Thoracic aorta (tissue), 2 donors: ENCODE results near the gene TNFRSF14. TPM values are rescaled to one million over a fixed set of nuclear protein-coding genes. Genes with fewer than 3 reads are reported as not detected.

Experiments
- ATAC-seq: fragments of 150-250 bp; one replicate; pipeline ENCODE4 v1.8.0; 2017; ENCODE audit warnings: low read depth; ENCODE audit not compliant: insufficient number of reproducible peaks, low FRiP score
- DNase-seq: peaks from one replicate; pipeline ENCODE4 v3.0.0-alpha.2; 2020; ENCODE audit warnings: low spot score
- H3K27ac ChIP-seq, 2 donors: fragments of 200-600 bp; sonication (generic); 1 replicate in 1 of 2; 2 replicates in 1 of 2; pipeline ENCODE4 v1.5.1; 2016; ENCODE audit warnings: mild to moderate bottlenecking in 2 of 2, moderate library complexity in 2 of 2
- H3K27me3 ChIP-seq: fragments of 200-600 bp; sonication (generic); replicated peaks from 2 replicates; pipeline ENCODE4 v1.6.0; 2016; ENCODE audit warnings: mild to moderate bottlenecking; ENCODE audit not compliant: insufficient read depth
- H3K36me3 ChIP-seq: fragments of 200-600 bp; sonication (generic); one replicate; pipeline ENCODE4 v1.5.1; 2016
- H3K4me1 ChIP-seq, 2 donors: fragments of 200-600 bp; sonication (generic); 1 replicate in 1 of 2; 2 replicates in 1 of 2; pipeline versions ENCODE4 v1.5.1 to v1.6.0; 2016; ENCODE audit warnings: low read depth in 2 of 2, mild to moderate bottlenecking in 1 of 2; ENCODE audit not compliant: control insufficient read depth in 1 of 2
- H3K4me3 ChIP-seq: fragments of 200-600 bp; sonication (generic); 2 replicates; pipeline ENCODE4 v1.5.1; 2016; ENCODE audit warnings: mild to moderate bottlenecking
- H3K9me3 ChIP-seq: fragments of 200-600 bp; sonication (generic); 2 replicates; pipeline ENCODE4 v1.5.1; 2016
- CTCF ChIP-seq: fragments of 200-600 bp; sonication (generic); IDR thresholded peaks from one replicate; pipeline ENCODE4 v1.5.1; 2019; ENCODE audit warnings: antibody characterized with exemption
- total RNA-seq, 2 donors: library from RNA; depleted of rRNA; stranded (reverse); fragments of >200 nt; gene quantifications; one replicate each; pipeline versions ENCODE4 v1.1.0 to v1.2.3, GENCODE V29; 2016

Gene TNFRSF14
- total RNA-seq, 2 donors from 2014 or later: 29.6 to 55.6 TPM

GRCh38 chr1:2589431-2590232 lies 33.5 kb downstream of the TNFRSF14 start:
- Histone ChIP-seq H3K4me1 (peaks cover 4 to 20% of the 10 kb centered on the region in 2 donors), H3K27me3 (no peaks in the 10 kb centered on the region), H3K9me3 (no peaks in the 10 kb centered on the region), H3K36me3 (no peaks in the 10 kb centered on the region), H3K4me3 (no peak overlapping the region), H3K27ac (no peak overlapping the region)
- ATAC-seq (no peak), DNase-seq (no peak)
- no peak for TF ChIP-seq CTCF

GRCh38 chr1:2590233-2591141 lies 34.3 kb downstream of the TNFRSF14 start:
- DNase-seq: no peak
- H3K27me3 ChIP-seq: no peaks in the 10 kb centered on the region
- H3K4me3 ChIP-seq: no peak overlapping the region
- no peak for TF ChIP-seq CTCF
- peaks cover 4 to 12% of the 10 kb centered on the region in 2 donors for H3K4me1 ChIP-seq
- no peak for ATAC-seq
- no peaks in the 10 kb centered on the region for H3K36me3 ChIP-seq
- no peak overlapping the region for H3K27ac ChIP-seq
- H3K9me3 ChIP-seq: no peaks in the 10 kb centered on the region

- no peaks in the 10 kb centered on the region for H3K36me3 ChIP-seq
- no peak for TF ChIP-seq CTCF
- H3K27ac ChIP-seq: no peak overlapping the region
- H3K9me3 ChIP-seq: no peaks in the 10 kb centered on the region
- ATAC-seq (no peak), DNase-seq (no peak)
- no peak overlapping the region for H3K4me3 ChIP-seq
- no peaks in the 10 kb centered on the region for H3K27me3 ChIP-seq
- peaks cover 4 to 10% of the 10 kb centered on the region in 2 donors for H3K4me1 ChIP-seq
These were observed 35.0 kb downstream of the TNFRSF14 start for GRCh38 chr1:2591233-2591580.

GRCh38 chr1:2591581-2592261 lies 35.5 kb downstream of the TNFRSF14 start:
- Histone ChIP-seq H3K27me3 (no peaks in the 10 kb centered on the region), H3K27ac (no peak overlapping the region), H3K9me3 (no peaks in the 10 kb centered on the region), H3K4me1 (peaks cover 4 to 10% of the 10 kb centered on the region in 2 donors), H3K36me3 (no peaks in the 10 kb centered on the region), H3K4me3 (no peak overlapping the region)
- TF ChIP-seq CTCF: no peak
- ATAC-seq: no peak
- no peak for DNase-seq

GRCh38 chr1:2592672-2593071 lies 36.5 kb downstream of the TNFRSF14 start:
- H3K9me3 ChIP-seq: no peaks in the 10 kb centered on the region
- H3K36me3 ChIP-seq: no peaks in the 10 kb centered on the region
- peaks cover 0 to 3% of the 10 kb centered on the region in 2 donors for H3K4me1 ChIP-seq
- no peak for TF ChIP-seq CTCF
- H3K4me3 ChIP-seq: no peak overlapping the region
- no peak for ATAC-seq
- no peaks in the 10 kb centered on the region for H3K27me3 ChIP-seq
- no peak for DNase-seq
- H3K27ac ChIP-seq: no peak overlapping the region
